ENCODE data around the gene CSE1L.

DNA sequence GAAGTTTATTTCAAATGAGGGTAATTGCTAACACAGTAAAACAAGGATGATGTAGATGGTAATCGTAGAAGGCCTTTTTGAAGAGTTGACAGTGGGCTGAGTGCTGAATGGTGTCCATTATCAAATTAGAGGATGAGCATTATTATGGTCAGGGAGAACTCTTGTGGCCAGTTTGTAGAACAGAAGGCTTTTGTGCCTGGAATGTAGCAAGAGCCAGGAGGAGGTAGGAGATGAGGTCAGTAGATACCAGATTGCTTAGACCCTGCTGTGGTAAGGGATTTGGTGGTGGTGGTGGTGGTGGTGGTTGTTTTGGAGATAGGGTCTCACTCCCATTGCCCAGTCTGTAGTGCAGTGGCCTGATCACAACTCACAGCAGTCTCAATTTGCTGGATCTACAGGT, 6.2 kb downstream of the CSE1L start:
- TF ChIP-seq ZNF558 (tag by site-specific recombination; IDR thresholded peaks at IDR 0.05) (no peak), ZBTB21 (tag by site-specific recombination; IDR thresholded peaks at IDR 0.05) (no peak), ZBTB7A (tag by site-specific recombination; IDR thresholded peaks at IDR 0.05; ENCODE audit: low read depth) (no peak), KLF7 (tag by site-specific recombination; IDR thresholded peaks at IDR 0.05; ENCODE audit: borderline replicate concordance) (no peak)
- TF ChIP-seq, protein P1, sequence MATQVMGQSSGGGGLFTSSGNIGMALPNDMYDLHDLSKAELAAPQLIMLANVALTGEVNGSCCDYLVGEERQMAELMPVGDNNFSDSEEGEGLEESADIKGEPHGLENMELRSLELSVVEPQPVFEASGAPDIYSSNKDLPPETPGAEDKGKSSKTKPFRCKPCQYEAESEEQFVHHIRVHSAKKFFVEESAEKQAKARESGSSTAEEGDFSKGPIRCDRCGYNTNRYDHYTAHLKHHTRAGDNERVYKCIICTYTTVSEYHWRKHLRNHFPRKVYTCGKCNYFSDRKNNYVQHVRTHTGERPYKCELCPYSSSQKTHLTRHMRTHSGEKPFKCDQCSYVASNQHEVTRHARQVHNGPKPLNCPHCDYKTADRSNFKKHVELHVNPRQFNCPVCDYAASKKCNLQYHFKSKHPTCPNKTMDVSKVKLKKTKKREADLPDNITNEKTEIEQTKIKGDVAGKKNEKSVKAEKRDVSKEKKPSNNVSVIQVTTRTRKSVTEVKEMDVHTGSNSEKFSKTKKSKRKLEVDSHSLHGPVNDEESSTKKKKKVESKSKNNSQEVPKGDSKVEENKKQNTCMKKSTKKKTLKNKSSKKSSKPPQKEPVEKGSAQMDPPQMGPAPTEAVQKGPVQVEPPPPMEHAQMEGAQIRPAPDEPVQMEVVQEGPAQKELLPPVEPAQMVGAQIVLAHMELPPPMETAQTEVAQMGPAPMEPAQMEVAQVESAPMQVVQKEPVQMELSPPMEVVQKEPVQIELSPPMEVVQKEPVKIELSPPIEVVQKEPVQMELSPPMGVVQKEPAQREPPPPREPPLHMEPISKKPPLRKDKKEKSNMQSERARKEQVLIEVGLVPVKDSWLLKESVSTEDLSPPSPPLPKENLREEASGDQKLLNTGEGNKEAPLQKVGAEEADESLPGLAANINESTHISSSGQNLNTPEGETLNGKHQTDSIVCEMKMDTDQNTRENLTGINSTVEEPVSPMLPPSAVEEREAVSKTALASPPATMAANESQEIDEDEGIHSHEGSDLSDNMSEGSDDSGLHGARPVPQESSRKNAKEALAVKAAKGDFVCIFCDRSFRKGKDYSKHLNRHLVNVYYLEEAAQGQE (tag by site-specific recombination; IDR thresholded peaks at IDR 0.05) = no peak
- TF ChIP-seq, protein P2, sequence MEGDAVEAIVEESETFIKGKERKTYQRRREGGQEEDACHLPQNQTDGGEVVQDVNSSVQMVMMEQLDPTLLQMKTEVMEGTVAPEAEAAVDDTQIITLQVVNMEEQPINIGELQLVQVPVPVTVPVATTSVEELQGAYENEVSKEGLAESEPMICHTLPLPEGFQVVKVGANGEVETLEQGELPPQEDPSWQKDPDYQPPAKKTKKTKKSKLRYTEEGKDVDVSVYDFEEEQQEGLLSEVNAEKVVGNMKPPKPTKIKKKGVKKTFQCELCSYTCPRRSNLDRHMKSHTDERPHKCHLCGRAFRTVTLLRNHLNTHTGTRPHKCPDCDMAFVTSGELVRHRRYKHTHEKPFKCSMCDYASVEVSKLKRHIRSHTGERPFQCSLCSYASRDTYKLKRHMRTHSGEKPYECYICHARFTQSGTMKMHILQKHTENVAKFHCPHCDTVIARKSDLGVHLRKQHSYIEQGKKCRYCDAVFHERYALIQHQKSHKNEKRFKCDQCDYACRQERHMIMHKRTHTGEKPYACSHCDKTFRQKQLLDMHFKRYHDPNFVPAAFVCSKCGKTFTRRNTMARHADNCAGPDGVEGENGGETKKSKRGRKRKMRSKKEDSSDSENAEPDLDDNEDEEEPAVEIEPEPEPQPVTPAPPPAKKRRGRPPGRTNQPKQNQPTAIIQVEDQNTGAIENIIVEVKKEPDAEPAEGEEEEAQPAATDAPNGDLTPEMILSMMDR (tag by site-specific recombination; IDR thresholded peaks at IDR 0.05) = no peak

Measured in HEK293 (cell line).